CD14-positive monocyte (primary cell): ENCODE data around the gene NR3C1. TPM values are rescaled to one million over a fixed set of nuclear protein-coding genes. Genes with fewer than 3 reads are reported as not detected.

Experiments
- DNase-seq, 3 donors: peaks; one replicate each; pipeline ENCODE4 v3.0.0-alpha.2; 2011 to 2022
- H2AFZ ChIP-seq: 2 replicates; pipeline ENCODE4 v1.6.0; 2012; ENCODE audit warnings: mild to moderate bottlenecking, low read depth, low read length, inconsistent platforms; ENCODE audit not compliant: insufficient read depth, poor library complexity, severe bottlenecking
- H3K27ac ChIP-seq, 2 donors: 1 replicate in 1 of 2; 2 replicates in 1 of 2; pipeline ENCODE4 v1.5.1; 2012 to 2013; ENCODE audit warnings: low read length in 2 of 2, control low read depth in 1 of 2, inconsistent platforms in 1 of 2, low read depth in 1 of 2, mild to moderate bottlenecking in 1 of 2
- H3K27me3 ChIP-seq, 2 donors: one replicate each; pipeline versions ENCODE4 v1.6.0 to v1.6.1; 2011 to 2013; ENCODE audit warnings: low read length in 2 of 2; ENCODE audit not compliant: control insufficient read depth in 2 of 2, insufficient read depth in 2 of 2
- H3K36me3 ChIP-seq, 2 donors: replicated peaks in 1 of 2; 1 replicate in 1 of 2; 2 replicates in 1 of 2; pipeline versions ENCODE4 v1.5.1 to v1.6.1; 2012 to 2013; ENCODE audit warnings: low read length in 2 of 2, control low read depth in 1 of 2, inconsistent platforms in 1 of 2, mild to moderate bottlenecking in 1 of 2; ENCODE audit not compliant: insufficient read depth in 2 of 2, control insufficient read depth in 1 of 2
- H3K4me1 ChIP-seq, 2 donors: 1 replicate in 1 of 2; 2 replicates in 1 of 2; pipeline versions ENCODE4 v1.5.1 to v1.6.1; 2012 to 2013; ENCODE audit warnings: low read length in 2 of 2, control low read depth in 1 of 2, inconsistent platforms in 1 of 2, mild to moderate bottlenecking in 1 of 2, moderate library complexity in 1 of 2; ENCODE audit not compliant: insufficient read depth in 2 of 2, control insufficient read depth in 1 of 2
- H3K4me2 ChIP-seq: replicated peaks from 2 replicates; pipeline ENCODE3; 2012; ENCODE audit warnings: low read length, moderate library complexity, mild to moderate bottlenecking; ENCODE audit not compliant: poor library complexity, severe bottlenecking; ENCODE audit errors: extremely low read depth
- H3K4me3 ChIP-seq, 3 experiments: fragments of 200-600 bp in 1 of 3; sonication (generic) in 1 of 3; replicated peaks in 1 of 3; 1 replicate in 2 of 3; 2 replicates in 1 of 3; pipeline ENCODE4 v1.5.1; 2011 to 2013; ENCODE audit warnings: low read length in 3 of 3, mild to moderate bottlenecking in 3 of 3, control low read depth in 2 of 3, low read depth in 2 of 3, inconsistent platforms in 1 of 3, moderate library complexity in 1 of 3
- H3K79me2 ChIP-seq: 2 replicates; pipeline ENCODE4 v1.6.0; 2012; ENCODE audit warnings: mild to moderate bottlenecking, control low read depth, inconsistent platforms, low read length, moderate library complexity; ENCODE audit not compliant: insufficient read depth
- H3K9ac ChIP-seq: 2 replicates; pipeline ENCODE4 v1.6.0; 2017; ENCODE audit warnings: low read length, mild to moderate bottlenecking; ENCODE audit not compliant: insufficient read depth, poor library complexity, severe bottlenecking
- H3K9me3 ChIP-seq, 2 donors: replicated peaks in 1 of 2; 1 replicate in 1 of 2; 2 replicates in 1 of 2; pipeline versions ENCODE4 v1.5.1 to v1.6.1; 2012 to 2013; ENCODE audit warnings: low read length in 2 of 2, control low read depth in 1 of 2; ENCODE audit not compliant: control insufficient read depth in 1 of 2, insufficient read depth in 1 of 2
- H4K20me1 ChIP-seq: 2 replicates; pipeline ENCODE4 v1.6.0; 2012; ENCODE audit warnings: mild to moderate bottlenecking, low read length, control low read depth, moderate library complexity; ENCODE audit not compliant: insufficient read depth
- H3K27ac Mint-ChIP-seq, 7 donors: one replicate each; pipeline ENCODE4 v1.8.0; 2020; ENCODE audit warnings: mild to moderate bottlenecking in 7 of 7, mixed read lengths in 7 of 7, moderate library complexity in 6 of 7, inconsistent platforms in 2 of 7
- H3K27me3 Mint-ChIP-seq, 3 donors: one replicate each; pipeline ENCODE4 v1.8.0; 2021 to 2022; ENCODE audit warnings: low read depth in 3 of 3, mild to moderate bottlenecking in 3 of 3, mixed read lengths in 3 of 3, moderate library complexity in 3 of 3, inconsistent platforms in 1 of 3
- H3K36me3 Mint-ChIP-seq, 2 donors: one replicate each; pipeline ENCODE4 v1.8.0; 2020; ENCODE audit warnings: mixed read lengths in 2 of 2, inconsistent platforms in 1 of 2, mild to moderate bottlenecking in 1 of 2
- H3K4me1 Mint-ChIP-seq: one replicate; pipeline ENCODE4 v1.8.0; 2020; ENCODE audit warnings: mild to moderate bottlenecking, mixed read lengths
- H3K4me3 Mint-ChIP-seq, 2 donors: one replicate each; pipeline ENCODE4 v1.8.0; 2020; ENCODE audit warnings: mild to moderate bottlenecking in 2 of 2, mixed read lengths in 2 of 2, moderate library complexity in 1 of 2
- H3K9me3 Mint-ChIP-seq, 7 donors: one replicate each; pipeline ENCODE4 v1.8.0; 2020 to 2022; ENCODE audit warnings: mixed read lengths in 7 of 7, mild to moderate bottlenecking in 6 of 7, moderate library complexity in 6 of 7, inconsistent platforms in 2 of 7
- WGBS: methylation state at CpG from one replicate; pipeline ENCODE4 v1.1.5; 2013; ENCODE audit warnings: missing lambda C conversion rate; ENCODE audit not compliant: insufficient coverage; 5-methylcytosine and 5-hydroxymethylcytosine counted together
- intact Hi-C, 2 donors: fragments of 100-400 bp; cut with micrococcal nuclease; formaldehyde crosslinking; loops; one replicate each; pipeline versions ENCODE4 v1.15.0 to v1.15.1; 2023
- polyA plus RNA-seq, 3 donors: library from polyadenylated mRNA; depleted of rRNA in 1 of 3; unstranded in 2 of 3; stranded (reverse) in 1 of 3; fragments of 300-500 nt in 2 of 3; fragments of >200 nt in 1 of 3; fragmentation: Illumina TruSeq in 2 of 3; gene quantifications; 1 replicate in 2 of 3; 2 replicates in 1 of 3; pipeline ENCODE4 v1.2.3, GENCODE V29; 2012 to 2021
- TF ChIP-seq, protein P1 (sequence below): fragments of 200-600 bp; IDR thresholded peaks from one replicate; pipeline ENCODE4 v1.8.0; 2022; ENCODE audit warnings: antibody characterized with exemption, mild to moderate bottlenecking

The NR3C1 gene
- polyA plus RNA-seq, 3 donors = 25.4 to 82.8 (median 75.1) TPM

DNA sequence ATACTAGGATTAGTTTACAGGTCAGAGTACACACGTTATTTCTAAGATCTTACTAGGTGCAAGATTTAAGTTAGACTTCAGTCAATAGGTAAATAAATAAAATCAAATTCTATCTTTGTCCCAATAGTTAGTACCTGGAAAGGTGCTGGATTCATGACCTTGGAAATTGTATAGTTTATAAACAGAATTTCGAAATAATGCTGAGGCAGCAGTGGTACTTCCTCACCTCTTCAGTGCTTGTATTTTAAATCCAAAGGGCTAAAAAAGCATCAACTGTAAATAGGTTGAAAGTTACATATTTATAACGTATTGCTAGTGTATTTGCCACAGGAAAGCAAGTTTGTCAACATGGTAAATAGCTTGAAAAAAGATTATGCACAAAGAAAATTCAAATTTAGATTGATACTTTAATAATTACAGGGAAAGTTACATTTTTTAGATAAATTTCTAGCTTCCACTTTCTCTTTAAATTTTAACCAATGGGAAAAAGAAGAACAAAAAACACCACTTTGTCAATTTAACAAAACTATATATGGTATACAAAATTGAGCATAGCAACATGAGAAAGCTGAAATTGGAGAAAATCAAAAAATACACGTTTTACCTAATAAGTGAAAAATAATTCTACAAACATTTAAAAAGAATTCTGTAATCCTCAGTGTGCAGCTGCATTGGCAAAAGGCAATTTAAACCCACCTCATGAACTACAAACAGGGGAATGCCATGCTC, 46.5 kb downstream of the NR3C1 start:
- H3K9ac ChIP-seq = no peak overlapping the region
- H3K79me2 ChIP-seq = peaks cover 99% of the 10 kb centered on the region
- DNase-seq = peak in 1 of 3 donors; percentile 23
- Mint-ChIP-seq H3K4me3 (no peak overlapping the region), H3K4me1 (peaks cover 69% of the 10 kb centered on the region), H3K27ac (peak overlapping the region in 3 of 7 donors; percentile 25 to 57 (median 36)), H3K36me3 (peaks cover 6 to 9% of the 10 kb centered on the region in 2 donors), H3K27me3 (no peaks in the 10 kb centered on the region), H3K9me3 (no peaks in the 10 kb centered on the region)
- no peaks in the 10 kb centered on the region for H3K9me3 ChIP-seq
- no peak overlapping the region for H2AFZ ChIP-seq
- peak overlapping the region in 1 of 2 donors; percentile 27 for H3K27ac ChIP-seq
- intact Hi-C loops = loop anchor here in 1 of 2 donors (10.0 kb wide), 1 partner anchor 48 kb away; the partner anchor contains the start of gene NR3C1
- peak overlapping the region; percentile 19 for H3K4me2 ChIP-seq
- TF ChIP-seq, protein P1, sequence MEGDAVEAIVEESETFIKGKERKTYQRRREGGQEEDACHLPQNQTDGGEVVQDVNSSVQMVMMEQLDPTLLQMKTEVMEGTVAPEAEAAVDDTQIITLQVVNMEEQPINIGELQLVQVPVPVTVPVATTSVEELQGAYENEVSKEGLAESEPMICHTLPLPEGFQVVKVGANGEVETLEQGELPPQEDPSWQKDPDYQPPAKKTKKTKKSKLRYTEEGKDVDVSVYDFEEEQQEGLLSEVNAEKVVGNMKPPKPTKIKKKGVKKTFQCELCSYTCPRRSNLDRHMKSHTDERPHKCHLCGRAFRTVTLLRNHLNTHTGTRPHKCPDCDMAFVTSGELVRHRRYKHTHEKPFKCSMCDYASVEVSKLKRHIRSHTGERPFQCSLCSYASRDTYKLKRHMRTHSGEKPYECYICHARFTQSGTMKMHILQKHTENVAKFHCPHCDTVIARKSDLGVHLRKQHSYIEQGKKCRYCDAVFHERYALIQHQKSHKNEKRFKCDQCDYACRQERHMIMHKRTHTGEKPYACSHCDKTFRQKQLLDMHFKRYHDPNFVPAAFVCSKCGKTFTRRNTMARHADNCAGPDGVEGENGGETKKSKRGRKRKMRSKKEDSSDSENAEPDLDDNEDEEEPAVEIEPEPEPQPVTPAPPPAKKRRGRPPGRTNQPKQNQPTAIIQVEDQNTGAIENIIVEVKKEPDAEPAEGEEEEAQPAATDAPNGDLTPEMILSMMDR = no peak
- peaks cover 100% of the 10 kb centered on the region for H4K20me1 ChIP-seq
- no peaks in the 10 kb centered on the region for H3K27me3 ChIP-seq
- no peaks in the 10 kb centered on the region for H3K36me3 ChIP-seq
- H3K4me3 ChIP-seq = peak overlapping the region in 1 of 3 experiments; percentile 20
- H3K4me1 ChIP-seq = peaks cover 28 to 50% of the 10 kb centered on the region in 2 donors
- WGBS = no CpG with 5 or more reads among the region's 4 CpGs

- Histone ChIP-seq H3K36me3 (no peaks in the 10 kb centered on the region), H3K9ac (no peak overlapping the region), H3K4me3 (no peak overlapping the region), H3K79me2 (peaks cover 100% of the 10 kb centered on the region), H4K20me1 (peaks cover 100% of the 10 kb centered on the region), H3K27ac (peak overlapping the region in 1 of 2 donors; percentile 55), H2AFZ (no peak overlapping the region), H3K27me3 (no peaks in the 10 kb centered on the region), H3K4me2 (no peak overlapping the region), H3K4me1 (peaks cover 40 to 63% of the 10 kb centered on the region in 2 donors), H3K9me3 (no peaks in the 10 kb centered on the region)
- Mint-ChIP-seq H3K27ac (peak overlapping the region in 3 of 7 donors; percentile 42 to 82 (median 56)), H3K4me1 (peaks cover 66% of the 10 kb centered on the region), H3K9me3 (no peaks in the 10 kb centered on the region), H3K36me3 (peaks cover 6 to 9% of the 10 kb centered on the region in 2 donors), H3K27me3 (no peaks in the 10 kb centered on the region), H3K4me3 (no peak overlapping the region)
- TF ChIP-seq, protein P1 = no peak
- intact Hi-C loops = loop anchor here in 1 of 2 donors (10.0 kb wide), 1 partner anchor 49 kb away; the partner anchor contains the start of gene NR3C1
- DNase-seq = peak; percentile 76 to 85 (median 84)
These were observed 47.8 kb downstream of the NR3C1 start for GRCh38 chr5:143355710-143356109.
